CD14-positive monocyte (primary cell): ENCODE measurements around the gene NDUFA12. TPM values are rescaled to one million over a fixed set of nuclear protein-coding genes. Genes with fewer than 3 reads are reported as not detected.
A peak's percentile ranks its signal among the peaks of the same experiment; 100 is the strongest.

Source experiments
- DNase-seq, 3 donors: peaks; one replicate each; pipeline ENCODE4 v3.0.0-alpha.2; 2011 to 2022
- H2AFZ ChIP-seq: 2 replicates; pipeline ENCODE4 v1.6.0; 2012; ENCODE audit warnings: mild to moderate bottlenecking, low read depth, low read length, inconsistent platforms; ENCODE audit not compliant: insufficient read depth, poor library complexity, severe bottlenecking
- H3K27ac ChIP-seq, 2 donors: 1 replicate in 1 of 2; 2 replicates in 1 of 2; pipeline ENCODE4 v1.5.1; 2012 to 2013; ENCODE audit warnings: low read length in 2 of 2, control low read depth in 1 of 2, inconsistent platforms in 1 of 2, low read depth in 1 of 2, mild to moderate bottlenecking in 1 of 2
- H3K27me3 ChIP-seq, 2 donors: one replicate each; pipeline versions ENCODE4 v1.6.0 to v1.6.1; 2011 to 2013; ENCODE audit warnings: low read length in 2 of 2; ENCODE audit not compliant: control insufficient read depth in 2 of 2, insufficient read depth in 2 of 2
- H3K36me3 ChIP-seq, 2 donors: replicated peaks in 1 of 2; 1 replicate in 1 of 2; 2 replicates in 1 of 2; pipeline versions ENCODE4 v1.5.1 to v1.6.1; 2012 to 2013; ENCODE audit warnings: low read length in 2 of 2, control low read depth in 1 of 2, inconsistent platforms in 1 of 2, mild to moderate bottlenecking in 1 of 2; ENCODE audit not compliant: insufficient read depth in 2 of 2, control insufficient read depth in 1 of 2
- H3K4me1 ChIP-seq, 2 donors: 1 replicate in 1 of 2; 2 replicates in 1 of 2; pipeline versions ENCODE4 v1.5.1 to v1.6.1; 2012 to 2013; ENCODE audit warnings: low read length in 2 of 2, control low read depth in 1 of 2, inconsistent platforms in 1 of 2, mild to moderate bottlenecking in 1 of 2, moderate library complexity in 1 of 2; ENCODE audit not compliant: insufficient read depth in 2 of 2, control insufficient read depth in 1 of 2
- H3K4me2 ChIP-seq: replicated peaks from 2 replicates; pipeline ENCODE3; 2012; ENCODE audit warnings: low read length, moderate library complexity, mild to moderate bottlenecking; ENCODE audit not compliant: poor library complexity, severe bottlenecking; ENCODE audit errors: extremely low read depth
- H3K4me3 ChIP-seq, 3 experiments: fragments of 200-600 bp in 1 of 3; sonication (generic) in 1 of 3; replicated peaks in 1 of 3; 1 replicate in 2 of 3; 2 replicates in 1 of 3; pipeline ENCODE4 v1.5.1; 2011 to 2013; ENCODE audit warnings: low read length in 3 of 3, mild to moderate bottlenecking in 3 of 3, control low read depth in 2 of 3, low read depth in 2 of 3, inconsistent platforms in 1 of 3, moderate library complexity in 1 of 3
- H3K79me2 ChIP-seq: 2 replicates; pipeline ENCODE4 v1.6.0; 2012; ENCODE audit warnings: mild to moderate bottlenecking, control low read depth, inconsistent platforms, low read length, moderate library complexity; ENCODE audit not compliant: insufficient read depth
- H3K9ac ChIP-seq: 2 replicates; pipeline ENCODE4 v1.6.0; 2017; ENCODE audit warnings: low read length, mild to moderate bottlenecking; ENCODE audit not compliant: insufficient read depth, poor library complexity, severe bottlenecking
- H3K9me3 ChIP-seq, 2 donors: replicated peaks in 1 of 2; 1 replicate in 1 of 2; 2 replicates in 1 of 2; pipeline versions ENCODE4 v1.5.1 to v1.6.1; 2012 to 2013; ENCODE audit warnings: low read length in 2 of 2, control low read depth in 1 of 2; ENCODE audit not compliant: control insufficient read depth in 1 of 2, insufficient read depth in 1 of 2
- H4K20me1 ChIP-seq: 2 replicates; pipeline ENCODE4 v1.6.0; 2012; ENCODE audit warnings: mild to moderate bottlenecking, low read length, control low read depth, moderate library complexity; ENCODE audit not compliant: insufficient read depth
- H3K27ac Mint-ChIP-seq, 7 donors: one replicate each; pipeline ENCODE4 v1.8.0; 2020; ENCODE audit warnings: mild to moderate bottlenecking in 7 of 7, mixed read lengths in 7 of 7, moderate library complexity in 6 of 7, inconsistent platforms in 2 of 7
- H3K27me3 Mint-ChIP-seq, 3 donors: one replicate each; pipeline ENCODE4 v1.8.0; 2021 to 2022; ENCODE audit warnings: low read depth in 3 of 3, mild to moderate bottlenecking in 3 of 3, mixed read lengths in 3 of 3, moderate library complexity in 3 of 3, inconsistent platforms in 1 of 3
- H3K36me3 Mint-ChIP-seq, 2 donors: one replicate each; pipeline ENCODE4 v1.8.0; 2020; ENCODE audit warnings: mixed read lengths in 2 of 2, inconsistent platforms in 1 of 2, mild to moderate bottlenecking in 1 of 2
- H3K4me1 Mint-ChIP-seq: one replicate; pipeline ENCODE4 v1.8.0; 2020; ENCODE audit warnings: mild to moderate bottlenecking, mixed read lengths
- H3K4me3 Mint-ChIP-seq, 2 donors: one replicate each; pipeline ENCODE4 v1.8.0; 2020; ENCODE audit warnings: mild to moderate bottlenecking in 2 of 2, mixed read lengths in 2 of 2, moderate library complexity in 1 of 2
- H3K9me3 Mint-ChIP-seq, 7 donors: one replicate each; pipeline ENCODE4 v1.8.0; 2020 to 2022; ENCODE audit warnings: mixed read lengths in 7 of 7, mild to moderate bottlenecking in 6 of 7, moderate library complexity in 6 of 7, inconsistent platforms in 2 of 7
- CTCF ChIP-seq: fragments of 200-600 bp; IDR thresholded peaks from one replicate; pipeline ENCODE4 v1.8.0; 2022; ENCODE audit warnings: antibody characterized with exemption, mild to moderate bottlenecking
- WGBS: methylation state at CpG from one replicate; pipeline ENCODE4 v1.1.5; 2013; ENCODE audit warnings: missing lambda C conversion rate; ENCODE audit not compliant: insufficient coverage; 5-methylcytosine and 5-hydroxymethylcytosine counted together
- intact Hi-C, 2 donors: fragments of 100-400 bp; cut with micrococcal nuclease; formaldehyde crosslinking; loops; one replicate each; pipeline versions ENCODE4 v1.15.0 to v1.15.1; 2023
- polyA plus RNA-seq, 3 donors: library from polyadenylated mRNA; depleted of rRNA in 1 of 3; unstranded in 2 of 3; stranded (reverse) in 1 of 3; fragments of 300-500 nt in 2 of 3; fragments of >200 nt in 1 of 3; fragmentation: Illumina TruSeq in 2 of 3; gene quantifications; 1 replicate in 2 of 3; 2 replicates in 1 of 3; pipeline ENCODE4 v1.2.3, GENCODE V29; 2012 to 2021

Gene NDUFA12
- polyA plus RNA-seq, 3 donors = 105 to 302 (median 286) TPM

GRCh38 chr12:94972795-94973194 is 30.7 kb downstream of the NDUFA12 start:
- H3K27me3 Mint-ChIP-seq = no peaks in the 10 kb centered on the region
- no peak overlapping the region for H3K27ac ChIP-seq
- H3K4me3 Mint-ChIP-seq = no peak overlapping the region
- no peaks in the 10 kb centered on the region for H3K9me3 ChIP-seq
- DNase-seq = no peak
- 100% methylated on average over 2 of the region's 2 CpGs for WGBS
- no peak for TF ChIP-seq CTCF
- H3K4me1 ChIP-seq = no peaks in the 10 kb centered on the region
- peaks cover 3% of the 10 kb centered on the region for H3K79me2 ChIP-seq
- no peaks in the 10 kb centered on the region for H3K4me1 Mint-ChIP-seq
- no peak overlapping the region for H2AFZ ChIP-seq
- H3K27ac Mint-ChIP-seq = peak overlapping the region in 1 of 7 donors; percentile 62
- no peaks in the 10 kb centered on the region for H3K27me3 ChIP-seq
- H3K9ac ChIP-seq = no peak overlapping the region
- H3K36me3 ChIP-seq = peaks cover 23 to 39% of the 10 kb centered on the region in 2 donors
- H4K20me1 ChIP-seq = peaks cover 11% of the 10 kb centered on the region
- no peaks in the 10 kb centered on the region for H3K9me3 Mint-ChIP-seq
- intact Hi-C loops = no loop called here
- peaks cover 28 to 37% of the 10 kb centered on the region in 2 donors for H3K36me3 Mint-ChIP-seq
- no peak overlapping the region for H3K4me3 ChIP-seq
- H3K4me2 ChIP-seq = no peak overlapping the region

GRCh38 chr12:94971923-94972322 is 31.6 kb downstream of the NDUFA12 start:
- Mint-ChIP-seq H3K4me3 (no peak overlapping the region), H3K27ac (no peak overlapping the region)

More at GRCh38 chr12:94971923-94972322, 31.6 kb downstream of the NDUFA12 start:
- Mint-ChIP-seq H3K9me3 (no peaks in the 10 kb centered on the region), H3K4me1 (no peaks in the 10 kb centered on the region), H3K27me3 (peaks cover 0 to 2% (median 0%) of the 10 kb centered on the region in 3 donors), H3K36me3 (peaks cover 26 to 36% of the 10 kb centered on the region in 2 donors)
- Histone ChIP-seq H3K79me2 (peaks cover 3% of the 10 kb centered on the region), H3K36me3 (peaks cover 21 to 38% of the 10 kb centered on the region in 2 donors), H3K4me1 (no peaks in the 10 kb centered on the region), H2AFZ (no peak overlapping the region), H3K9ac (no peak overlapping the region), H4K20me1 (peaks cover 11% of the 10 kb centered on the region), H3K27me3 (no peaks in the 10 kb centered on the region), H3K4me3 (no peak overlapping the region), H3K27ac (no peak overlapping the region), H3K4me2 (no peak overlapping the region), H3K9me3 (no peaks in the 10 kb centered on the region)
- DNase-seq = no peak
- 100% methylated on average over 1 of the region's 2 CpGs for WGBS
- TF ChIP-seq CTCF = no peak
- intact Hi-C loops = no loop called here
